Right hindlimb (tissue), 1 donor: ENCODE data around the gene TMEM198.
A peak's percentile ranks its signal among the peaks of the same experiment; 100 is the strongest.

Experiments
- DNase-seq: peaks from one replicate; pipeline ENCODE4 v3.0.0-alpha.2; 2018

TMEM198 gene

GRCh38 chr2:219526320-219527075 lies 17.3 kb upstream of the TMEM198 start:
- DNase-seq: no peak

GRCh38 chr2:219527076-219527394 lies 16.8 kb upstream of the TMEM198 start:
- DNase-seq: no peak

GRCh38 chr2:219527472-219527871 lies 16.4 kb upstream of the TMEM198 start:
- DNase-seq: no peak

GRCh38 chr2:219530048-219530963 lies 13.5 kb upstream of the TMEM198 start:
- DNase-seq: peak; percentile 90

GRCh38 chr2:219531639-219532377 lies 12.0 kb upstream of the TMEM198 start:
- no peak for DNase-seq

GRCh38 chr2:219532378-219532649 lies 11.5 kb upstream of the TMEM198 start:
- DNase-seq: no peak

GRCh38 chr2:219533930-219534661 lies 9.7 kb upstream of the TMEM198 start:
- no peak for DNase-seq

GRCh38 chr2:219536425-219536824 lies 7.4 kb upstream of the TMEM198 start:
- no peak for DNase-seq

GRCh38 chr2:219536967-219537366 lies 6.9 kb upstream of the TMEM198 start:
- no peak for DNase-seq

GRCh38 chr2:219537657-219538488 lies 6.0 kb upstream of the TMEM198 start:
- DNase-seq: no peak

- DNase-seq: peak; percentile 72
These were observed 5.3 kb upstream of the TMEM198 start for GRCh38 chr2:219538504-219538951.

GRCh38 chr2:219538956-219539788 lies 4.7 kb upstream of the TMEM198 start:
- no peak for DNase-seq

GRCh38 chr2:219539926-219540678 lies 3.7 kb upstream of the TMEM198 start:
- DNase-seq: no peak

- DNase-seq: no peak
These were observed 2.9 kb upstream of the TMEM198 start for GRCh38 chr2:219540784-219541504.

- peak; percentile 85 for DNase-seq
These were observed 2.1 kb upstream of the TMEM198 start for GRCh38 chr2:219541611-219542180.

- no peak for DNase-seq
These were observed 765 bp upstream of the TMEM198 start for GRCh38 chr2:219542931-219543595.

- DNase-seq: no peak
These were observed 739 bp downstream of the TMEM198 start for GRCh38 chr2:219544567-219544966.

- no peak for DNase-seq
These were observed 1.6 kb downstream of the TMEM198 start for GRCh38 chr2:219545295-219545942.
